GM21515 (cell line): Measurements from ENCODE around the gene MAP4K3.

Experiments
- ATAC-seq: cut with Tn5 transposase; IDR thresholded peaks from one replicate; pipeline ENCODE4 v1.9.1; 2021; ENCODE audit not compliant: unreplicated experiment

The MAP4K3 gene

GRCh38 chr2:39436592-39437521 lies at the start of gene MAP4K3:
Gene MAP4K3 (minus strand): TSS chr2:39437285. CDS start chr2:39436987, 298 bp downstream.
- peak; percentile 83 for ATAC-seq

DNA sequence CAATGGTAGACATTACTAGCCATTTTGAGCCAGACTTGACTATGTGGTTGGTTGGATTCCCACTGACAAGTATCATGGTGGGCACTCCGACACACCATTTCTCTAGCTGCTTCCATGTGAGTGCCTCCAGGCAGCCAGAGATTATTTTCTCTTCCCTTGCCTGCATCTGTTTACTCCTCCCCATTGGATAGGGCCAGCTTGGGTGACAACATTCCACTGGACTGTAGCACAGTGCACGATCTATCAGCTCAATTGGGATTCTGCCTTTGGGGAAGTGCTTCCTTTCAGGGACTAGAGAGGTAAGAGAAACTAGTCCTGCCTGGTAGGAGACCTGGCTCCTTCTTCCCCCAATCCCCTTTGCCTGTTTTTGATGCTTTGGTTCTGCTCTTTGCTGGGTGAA lies 49.0 kb upstream of the MAP4K3 start:
- no peak for ATAC-seq

DNA sequence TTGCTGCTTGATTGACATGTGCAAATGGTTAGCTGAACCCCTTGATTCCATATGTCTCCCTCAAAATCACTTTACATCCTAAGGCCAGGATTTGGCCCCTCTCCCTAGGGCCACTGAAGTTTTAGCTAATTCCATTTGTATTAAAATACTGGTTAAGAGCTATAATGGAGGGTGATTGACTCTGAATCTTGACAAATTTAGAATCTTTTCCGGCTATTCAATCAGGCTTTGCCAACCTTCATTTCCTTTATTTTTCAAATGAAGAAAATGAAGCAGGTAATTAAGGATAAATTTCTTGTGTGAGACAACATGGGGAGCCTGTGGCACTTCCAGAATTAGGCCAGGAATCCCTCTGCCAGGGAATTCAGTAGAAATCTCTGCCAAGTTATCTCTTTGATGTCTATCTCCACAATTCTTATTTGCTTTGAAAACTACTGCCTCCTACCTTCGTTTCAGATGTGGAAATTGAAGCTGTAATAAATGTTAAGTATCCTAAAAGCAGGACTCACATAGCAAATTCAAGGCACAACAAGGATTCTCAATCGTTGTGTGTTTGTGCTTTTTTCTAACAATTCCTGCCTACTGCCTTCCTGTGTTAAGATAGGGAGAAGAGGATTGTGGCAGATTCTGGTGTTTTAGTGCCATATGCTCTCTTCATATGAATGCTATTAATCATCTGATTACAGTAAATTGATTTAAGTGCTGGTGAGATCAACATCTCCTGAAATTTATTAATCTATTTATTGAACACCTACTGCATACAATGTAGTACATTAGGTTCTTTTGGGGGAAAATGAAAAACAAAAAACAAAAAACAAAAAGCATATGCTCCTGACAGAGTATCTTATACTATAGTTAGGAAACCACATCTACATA lies 47.8 kb upstream of the MAP4K3 start:
- ATAC-seq = no peak

GRCh38 chr2:39484206-39484605 lies 47.1 kb upstream of the MAP4K3 start:
- ATAC-seq = no peak

DNA sequence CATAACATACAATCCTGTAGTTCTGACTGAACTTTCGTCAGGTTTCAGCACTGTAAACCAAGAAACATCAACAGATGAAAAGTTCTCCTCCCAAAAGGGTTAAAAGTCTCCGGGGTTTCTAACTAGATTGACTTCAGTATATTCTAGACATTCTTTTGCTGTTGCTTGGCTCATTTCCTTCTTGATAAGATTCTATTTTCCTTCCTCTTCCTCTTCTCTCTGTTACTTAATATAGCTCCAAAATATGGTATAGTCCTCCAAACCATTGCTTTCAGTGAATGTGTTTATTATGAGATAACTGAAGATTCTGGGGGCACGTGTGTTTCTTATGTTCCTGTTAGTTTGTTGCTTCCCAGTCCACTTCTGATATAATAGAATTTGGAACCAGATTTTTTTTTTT lies 46.4 kb upstream of the MAP4K3 start:
- ATAC-seq = no peak

DNA sequence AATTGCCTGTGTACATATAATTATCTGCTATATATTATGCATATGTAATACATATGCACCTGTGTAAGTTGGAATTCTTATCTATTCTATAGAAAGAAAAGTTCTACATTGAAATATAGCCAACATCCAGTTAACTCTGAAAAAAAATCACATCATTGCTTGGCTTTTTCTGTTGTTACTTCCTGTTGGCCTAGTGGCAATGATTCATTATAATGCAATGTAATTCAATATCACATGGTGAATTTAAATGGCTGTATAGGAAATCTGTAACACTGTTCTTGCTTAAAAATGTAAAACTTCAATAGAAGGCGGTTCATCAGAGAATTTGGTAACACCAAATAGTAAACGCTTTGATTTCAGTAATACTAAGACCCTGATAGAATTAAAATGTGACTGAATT lies 44.5 kb upstream of the MAP4K3 start:
- ATAC-seq = no peak

GRCh38 chr2:39479696-39480095 lies 42.6 kb upstream of the MAP4K3 start:
- no peak for ATAC-seq

- no peak for ATAC-seq
These were observed 42.1 kb upstream of the MAP4K3 start for GRCh38 chr2:39479053-39479670.

DNA sequence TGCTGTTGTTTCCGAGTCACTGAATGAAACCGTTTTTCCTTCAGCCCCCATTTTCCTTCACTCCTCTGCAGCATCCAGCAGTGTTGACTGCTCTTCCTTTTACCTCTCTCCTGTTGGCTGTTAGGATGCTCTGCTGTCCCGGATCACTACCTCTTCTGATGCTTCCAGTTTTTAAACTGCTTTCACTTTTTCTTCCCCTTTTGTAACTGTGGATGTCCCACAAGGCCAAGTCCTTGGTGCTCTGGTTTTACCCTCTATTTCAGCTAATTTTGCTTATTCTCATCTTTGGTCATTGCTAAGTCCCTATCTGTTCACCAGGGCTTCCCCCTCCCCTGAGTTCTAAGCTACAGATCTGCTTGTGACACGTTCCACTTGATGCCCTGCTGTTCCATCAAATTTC lies 39.4 kb upstream of the MAP4K3 start:
- peak; percentile 88 for ATAC-seq

- ATAC-seq = no peak
These were observed 37.9 kb upstream of the MAP4K3 start for GRCh38 chr2:39475006-39475405.

DNA sequence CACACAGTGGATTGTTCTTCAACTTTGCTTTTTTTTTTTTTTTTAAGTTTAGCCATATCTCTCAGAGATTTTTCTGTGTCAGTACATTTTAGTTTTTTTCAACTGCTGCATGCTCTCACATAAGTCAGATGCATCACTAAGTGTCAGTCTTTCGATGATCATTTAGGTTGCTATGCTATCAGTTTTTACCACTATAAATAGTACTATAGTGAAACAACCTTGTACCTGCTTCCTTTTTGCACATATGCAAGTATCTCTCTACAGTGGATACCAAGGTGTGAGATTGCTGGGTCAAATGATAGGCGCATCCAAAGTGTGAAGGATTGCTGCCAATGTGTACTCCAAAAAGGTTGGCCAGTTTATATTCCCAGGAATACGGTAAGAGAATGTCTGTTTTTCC lies 33.5 kb upstream of the MAP4K3 start:
- ATAC-seq = peak; percentile 57

DNA sequence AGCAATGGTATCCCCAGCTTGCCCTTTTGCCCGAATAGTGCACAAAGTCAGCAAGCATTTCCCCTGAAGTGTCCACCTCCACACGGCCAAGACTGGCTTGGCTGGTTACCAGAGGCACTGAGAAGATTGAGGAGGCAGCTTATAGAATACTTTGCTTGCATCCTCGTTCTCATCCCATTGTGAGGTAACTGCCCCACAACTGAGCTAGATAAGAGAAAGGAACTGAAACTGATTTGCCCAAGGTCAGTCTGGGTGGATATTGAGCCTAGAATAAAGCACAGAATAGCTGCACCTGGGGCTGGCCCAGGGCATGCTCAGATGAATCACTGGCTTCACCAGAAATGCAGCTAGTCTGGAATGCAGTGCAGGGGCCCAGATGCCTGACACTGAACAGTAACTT lies 32.7 kb upstream of the MAP4K3 start:
- peak; percentile 80 for ATAC-seq

GRCh38 chr2:39468579-39469451 lies 31.7 kb upstream of the MAP4K3 start:
- ATAC-seq = no peak

DNA sequence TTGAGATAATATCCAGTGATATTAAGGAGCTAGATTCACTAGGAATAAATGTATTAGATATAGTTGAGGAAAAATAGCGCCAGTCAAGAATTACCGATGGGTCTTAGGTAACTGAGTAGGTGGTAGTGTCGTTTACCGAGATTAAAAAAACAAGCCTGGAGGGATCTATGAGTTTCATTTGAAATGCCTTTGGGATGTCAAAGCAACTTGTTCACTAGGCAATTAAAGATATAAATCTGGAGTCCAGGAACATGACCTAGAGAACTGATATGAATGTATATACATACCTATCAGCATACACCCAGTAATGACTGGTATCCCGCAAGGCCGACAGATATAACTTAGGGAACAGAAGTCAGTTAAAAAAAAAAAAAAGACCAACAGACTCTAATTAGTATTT lies 29.2 kb upstream of the MAP4K3 start:
- no peak for ATAC-seq

DNA sequence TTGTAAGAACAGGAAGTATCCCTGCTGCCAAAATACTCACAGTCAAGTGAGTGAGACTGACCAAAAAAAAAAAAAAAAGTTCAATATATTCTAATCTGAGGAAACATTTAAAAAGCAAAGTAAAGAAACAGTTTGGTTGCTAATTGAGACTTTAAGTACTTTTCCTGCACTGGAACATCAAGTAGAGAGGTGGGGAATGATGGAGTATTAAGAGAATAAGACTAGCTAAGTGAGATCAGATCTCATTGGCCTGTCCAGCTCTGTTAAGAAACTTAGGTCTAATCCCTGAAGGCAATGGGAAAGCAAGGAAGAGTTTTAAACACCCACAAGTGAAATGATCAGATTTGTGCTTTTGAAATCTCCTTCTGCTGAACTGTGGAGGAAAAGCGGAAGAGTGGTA lies 27.8 kb upstream of the MAP4K3 start:
- no peak for ATAC-seq

GRCh38 chr2:39455826-39456225 lies 18.7 kb upstream of the MAP4K3 start:
- no peak for ATAC-seq

DNA sequence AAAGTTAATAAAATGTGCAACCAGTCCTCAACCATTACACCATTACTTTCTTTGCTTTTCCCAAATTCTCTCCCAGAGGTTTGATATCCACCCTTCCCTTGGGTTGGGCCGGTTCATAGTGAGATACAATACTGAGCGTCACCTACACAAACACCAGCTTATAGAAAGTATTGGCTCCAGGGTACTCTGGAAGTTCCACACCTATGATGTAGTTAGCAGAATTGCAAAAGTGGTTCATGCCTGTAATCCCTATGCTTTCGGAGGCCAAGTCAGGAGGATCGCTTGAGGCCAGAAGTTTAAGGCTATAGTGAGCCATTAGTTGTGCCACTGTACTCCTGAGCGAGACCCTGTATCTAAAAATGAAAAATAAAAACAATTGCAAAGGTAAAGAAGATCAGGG lies 15.3 kb upstream of the MAP4K3 start:
- ATAC-seq = no peak

GRCh38 chr2:39451954-39452353 lies 14.9 kb upstream of the MAP4K3 start:
- ATAC-seq = no peak

DNA sequence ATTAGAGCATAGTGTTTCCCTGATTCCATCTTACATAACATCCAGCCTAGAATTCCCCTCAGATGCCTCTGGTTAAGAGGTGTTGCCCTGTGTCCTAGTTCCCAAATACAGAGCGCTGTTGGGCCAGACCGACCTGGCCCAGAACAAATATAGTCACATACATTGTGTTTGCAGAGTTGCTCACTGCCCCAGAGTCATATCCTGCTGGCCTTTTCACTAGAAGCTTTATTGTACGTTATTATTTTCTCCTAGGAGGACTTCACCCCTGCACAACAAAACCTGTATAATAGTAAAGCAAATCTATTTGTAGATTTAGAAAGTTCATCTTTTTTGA lies 11.1 kb upstream of the MAP4K3 start:
- ATAC-seq = no peak

GRCh38 chr2:39447266-39448168 lies 10.4 kb upstream of the MAP4K3 start:
- ATAC-seq = no peak
